HEK293 (cell line): Measurements from ENCODE around the gene CSAD.

Experiments
- CTCF ChIA-PET: fragments of 350-600 bp; formaldehyde crosslinking; extraction: SDS; loops from one replicate; lab custom pipeline; 2021; ENCODE audit warnings: antibody characterized with exemption; lab: Yijun Ruan, JAX
- POLR2A ChIA-PET: fragments of 300-600 bp; formaldehyde crosslinking; extraction: SDS; loops from one replicate; lab custom pipeline; 2020; ENCODE audit warnings: antibody characterized with exemption, inconsistent platforms; lab: Yijun Ruan, JAX
- H3K27ac ChIP-seq: fragments of 200-500 bp; sonication (Bioruptor generic); 2 replicates; pipeline ENCODE4 v1.5.1; 2014; ENCODE audit warnings: low read depth, low read length, control low read depth, inconsistent platforms; ENCODE audit errors: extremely low read depth
- H3K36me3 ChIP-seq, 2 experiments: fragments of 200-500 bp in 1 of 2; sonication (Bioruptor generic) in 1 of 2; 1 replicate in 1 of 2; 2 replicates in 1 of 2; pipeline ENCODE4 v1.5.1; 2014 to 2017; ENCODE audit warnings: inconsistent platforms in 2 of 2, low read length in 2 of 2; ENCODE audit not compliant: control insufficient read depth in 2 of 2, insufficient read depth in 1 of 2
- H3K4me1 ChIP-seq: fragments of 200-500 bp; sonication (Bioruptor generic); 2 replicates; pipeline ENCODE4 v1.5.1; 2014; ENCODE audit warnings: mild to moderate bottlenecking, low read length, inconsistent platforms; ENCODE audit not compliant: control insufficient read depth, insufficient read depth
- H3K4me3 ChIP-seq: 2 replicates; pipeline ENCODE4 v1.5.1; 2011; ENCODE audit warnings: low read depth, mild to moderate bottlenecking, control low read depth, low read length, moderate library complexity
- H3K9me3 ChIP-seq: fragments of 200-500 bp; sonication (Bioruptor generic); 2 replicates; pipeline ENCODE4 v1.5.1; 2014; ENCODE audit warnings: low read depth, low read length, inconsistent platforms; ENCODE audit not compliant: control insufficient read depth, insufficient read depth
- HIC1 ChIP-seq: fragments of 450-650 bp; formaldehyde crosslinking; IDR thresholded peaks from 2 replicates; pipeline ENCODE4 v1.5.1; 2016; ENCODE audit warnings: missing biosample characterization, missing genetic modification characterization
- INSM2 ChIP-seq: fragments of 450-650 bp; formaldehyde crosslinking; IDR thresholded peaks from 2 replicates; pipeline ENCODE4 v1.5.1; 2016; ENCODE audit warnings: missing biosample characterization, missing genetic modification characterization
- PRDM1 ChIP-seq: fragments of 450-650 bp; formaldehyde crosslinking; IDR thresholded peaks from 2 replicates; pipeline ENCODE4; 2016; ENCODE audit warnings: missing biosample characterization, missing genetic modification characterization
- SETDB1 ChIP-seq: IDR thresholded peaks from one replicate; pipeline ENCODE4 v1.6.1; 2017; ENCODE audit warnings: mild to moderate bottlenecking, low read length, moderate library complexity, mixed read lengths; ENCODE audit not compliant: insufficient read length
- ZBTB11 ChIP-seq: fragments of 450-650 bp; formaldehyde crosslinking; conservative IDR thresholded peaks from 2 replicates; pipeline ENCODE4 v1.5.1; 2016; ENCODE audit warnings: low read depth, missing biosample characterization, missing genetic modification characterization
- ZBTB21 ChIP-seq: fragments of 450-650 bp; formaldehyde crosslinking; IDR thresholded peaks from 2 replicates; pipeline ENCODE4 v1.5.1; 2017; ENCODE audit warnings: missing biosample characterization, missing genetic modification characterization
- ZNF10 ChIP-seq: fragments of 450-650 bp; formaldehyde crosslinking; IDR thresholded peaks from 2 replicates; pipeline ENCODE4 v1.5.1; 2017; ENCODE audit warnings: missing biosample characterization, missing genetic modification characterization
- ZNF350 ChIP-seq: fragments of 450-650 bp; formaldehyde crosslinking; IDR thresholded peaks from 2 replicates; pipeline ENCODE4 v1.5.0; 2017; ENCODE audit warnings: missing biosample characterization, mild to moderate bottlenecking, missing genetic modification characterization
- ZNF670 ChIP-seq: fragments of 450-650 bp; formaldehyde crosslinking; IDR thresholded peaks from 2 replicates; pipeline ENCODE4 v1.5.1; 2016; ENCODE audit warnings: missing biosample characterization, missing genetic modification characterization, low read depth
- TF ChIP-seq, protein P1 (sequence below): fragments of 450-650 bp; formaldehyde crosslinking; IDR thresholded peaks from 2 replicates; pipeline ENCODE4 v1.5.1; 2016; ENCODE audit warnings: missing biosample characterization, missing genetic modification characterization
- TF ChIP-seq, protein P2 (sequence below): fragments of 450-650 bp; formaldehyde crosslinking; IDR thresholded peaks from 2 replicates; pipeline ENCODE4 v1.5.1; 2016; ENCODE audit warnings: missing biosample characterization, missing genetic modification characterization
- TF ChIP-seq, protein P3 (sequence below): fragments of 450-650 bp; formaldehyde crosslinking; IDR thresholded peaks from 2 replicates; pipeline ENCODE4 v1.5.1; 2017; ENCODE audit warnings: missing biosample characterization, missing genetic modification characterization
- TF ChIP-seq, protein P4 (sequence below): fragments of 450-650 bp; formaldehyde crosslinking; IDR thresholded peaks from 2 replicates; pipeline ENCODE4 v1.5.1; 2016; ENCODE audit warnings: missing biosample characterization, missing genetic modification characterization

The CSAD gene

GRCh38 chr12:53208435-53208834 lies 27.7 kb upstream of the CSAD start (continued):
- TF ChIP-seq HIC1 (tag by site-specific recombination): no peak
- no peak for TF ChIP-seq SETDB1
- no peak for TF ChIP-seq ZBTB11 (tag by site-specific recombination)
- TF ChIP-seq, all 188 proteins: peak for 0

- ChIA-PET CTCF (interaction anchor here (2.3 to 11.6 kb wide), 2 partner anchors 48 to 62 kb away, joined by 9 to 144 read pairs; partner anchors contain the start of gene ESPL1), POLR2A (interaction anchor here (0.6 to 1.3 kb wide), 2 partner anchors 61 to 87 kb away, joined by 3 to 4 read pairs; no protein-coding TSS in a partner anchor)
- Histone ChIP-seq H3K36me3 (peaks cover 0 to 13% of the 10 kb centered on the region in 2 experiments; a peak in 1 of 3 replicates), H3K4me3 (no peak within 1 kb of the TSS), H3K27ac (no peak within 1 kb of the TSS), H3K4me1 (no peaks in the 10 kb centered on the region), H3K9me3 (no peaks in the 10 kb centered on the region)
- no peak for TF ChIP-seq ZNF10
- TF ChIP-seq, protein P1, sequence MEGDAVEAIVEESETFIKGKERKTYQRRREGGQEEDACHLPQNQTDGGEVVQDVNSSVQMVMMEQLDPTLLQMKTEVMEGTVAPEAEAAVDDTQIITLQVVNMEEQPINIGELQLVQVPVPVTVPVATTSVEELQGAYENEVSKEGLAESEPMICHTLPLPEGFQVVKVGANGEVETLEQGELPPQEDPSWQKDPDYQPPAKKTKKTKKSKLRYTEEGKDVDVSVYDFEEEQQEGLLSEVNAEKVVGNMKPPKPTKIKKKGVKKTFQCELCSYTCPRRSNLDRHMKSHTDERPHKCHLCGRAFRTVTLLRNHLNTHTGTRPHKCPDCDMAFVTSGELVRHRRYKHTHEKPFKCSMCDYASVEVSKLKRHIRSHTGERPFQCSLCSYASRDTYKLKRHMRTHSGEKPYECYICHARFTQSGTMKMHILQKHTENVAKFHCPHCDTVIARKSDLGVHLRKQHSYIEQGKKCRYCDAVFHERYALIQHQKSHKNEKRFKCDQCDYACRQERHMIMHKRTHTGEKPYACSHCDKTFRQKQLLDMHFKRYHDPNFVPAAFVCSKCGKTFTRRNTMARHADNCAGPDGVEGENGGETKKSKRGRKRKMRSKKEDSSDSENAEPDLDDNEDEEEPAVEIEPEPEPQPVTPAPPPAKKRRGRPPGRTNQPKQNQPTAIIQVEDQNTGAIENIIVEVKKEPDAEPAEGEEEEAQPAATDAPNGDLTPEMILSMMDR (tag by site-specific recombination): no peak
These were observed 26.3 kb upstream of the CSAD start, which contains the start of gene ITGB7 for GRCh38 chr12:53207042-53207441. Gene ITGB7 (minus strand): TSS chr12:53207251. CDS start chr12:53200443, 6,808 bp downstream.

- CTCF ChIA-PET: interaction anchor here (0.8 kb wide), 1 partner anchor 141 kb away, joined by 3 read pairs; no protein-coding TSS in a partner anchor
- H3K4me3 ChIP-seq: no peak overlapping the region
- H3K27ac ChIP-seq: no peak overlapping the region
- POLR2A ChIA-PET: interaction anchor here (1.3 kb wide), 1 partner anchor 11 kb away, joined by 3 read pairs; no protein-coding TSS in a partner anchor
- TF ChIP-seq ZNF670 (tag by site-specific recombination): no peak
- peak; percentile 47; the same call in 1 of the 2 replicates for TF ChIP-seq PRDM1 (tag by site-specific recombination)
- TF ChIP-seq, all 188 proteins: peak for 1
- peaks cover 0 to under 1% of the 10 kb centered on the region in 2 experiments; a peak in 1 of 3 replicates for H3K36me3 ChIP-seq
- H3K4me1 ChIP-seq: no peaks in the 10 kb centered on the region
- H3K9me3 ChIP-seq: no peaks in the 10 kb centered on the region
These were observed 25.2 kb upstream of the CSAD start for GRCh38 chr12:53205747-53206419.

DNA sequence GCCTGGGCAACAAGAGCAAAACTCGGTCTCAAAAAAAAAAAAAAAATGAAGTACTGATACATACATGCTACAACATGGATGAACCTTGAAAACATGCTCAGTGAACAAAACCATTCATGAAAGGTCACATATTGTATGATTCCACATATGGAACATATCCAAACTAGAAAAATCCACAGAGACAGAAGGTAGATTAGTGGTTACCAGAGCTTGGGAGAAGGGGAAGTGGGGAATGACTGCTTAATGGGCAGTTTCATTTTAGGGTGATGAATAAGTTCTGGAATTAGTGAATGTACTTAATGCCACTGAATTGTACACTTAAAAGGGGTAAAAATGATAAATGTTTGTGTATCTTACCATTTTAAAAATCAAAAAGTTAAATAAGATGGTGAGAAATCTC lies 23.6 kb upstream of the CSAD start:
- POLR2A ChIA-PET: interaction anchor here (0.7 to 1.3 kb wide), 2 partner anchors 9 to 13 kb away, joined by 3 to 4 read pairs; no protein-coding TSS in a partner anchor
- Histone ChIP-seq H3K36me3 (no peaks in the 10 kb centered on the region), H3K4me3 (no peak overlapping the region), H3K4me1 (no peaks in the 10 kb centered on the region), H3K27ac (no peak overlapping the region), H3K9me3 (no peaks in the 10 kb centered on the region)
- CTCF ChIA-PET: interaction anchor here (0.6 to 1.5 kb wide), 2 partner anchors 9 to 42 kb away, joined by 3 to 4 read pairs; no protein-coding TSS in a partner anchor
- TF ChIP-seq INSM2 (tag by site-specific recombination) (no peak), ZBTB21 (tag by site-specific recombination) (no peak), ZNF350 (tag by site-specific recombination) (no peak)
- TF ChIP-seq, protein P2, sequence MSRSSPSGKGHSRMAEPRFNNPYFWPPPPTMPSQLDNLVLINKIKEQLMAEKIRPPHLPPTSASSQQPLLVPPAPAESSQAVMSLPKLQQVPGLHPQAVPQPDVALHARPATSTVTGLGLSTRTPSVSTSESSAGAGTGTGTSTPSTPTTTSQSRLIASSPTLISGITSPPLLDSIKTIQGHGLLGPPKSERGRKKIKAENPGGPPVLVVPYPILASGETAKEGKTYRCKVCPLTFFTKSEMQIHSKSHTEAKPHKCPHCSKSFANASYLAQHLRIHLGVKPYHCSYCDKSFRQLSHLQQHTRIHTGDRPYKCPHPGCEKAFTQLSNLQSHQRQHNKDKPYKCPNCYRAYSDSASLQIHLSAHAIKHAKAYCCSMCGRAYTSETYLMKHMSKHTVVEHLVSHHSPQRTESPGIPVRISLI: no peak
- TF ChIP-seq, protein P3, sequence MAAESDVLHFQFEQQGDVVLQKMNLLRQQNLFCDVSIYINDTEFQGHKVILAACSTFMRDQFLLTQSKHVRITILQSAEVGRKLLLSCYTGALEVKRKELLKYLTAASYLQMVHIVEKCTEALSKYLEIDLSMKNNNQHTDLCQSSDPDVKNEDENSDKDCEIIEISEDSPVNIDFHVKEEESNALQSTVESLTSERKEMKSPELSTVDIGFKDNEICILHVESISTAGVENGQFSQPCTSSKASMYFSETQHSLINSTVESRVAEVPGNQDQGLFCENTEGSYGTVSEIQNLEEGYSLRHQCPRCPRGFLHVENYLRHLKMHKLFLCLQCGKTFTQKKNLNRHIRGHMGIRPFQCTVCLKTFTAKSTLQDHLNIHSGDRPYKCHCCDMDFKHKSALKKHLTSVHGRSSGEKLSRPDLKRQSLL (tag by site-specific recombination): no peak
- TF ChIP-seq, protein P4, sequence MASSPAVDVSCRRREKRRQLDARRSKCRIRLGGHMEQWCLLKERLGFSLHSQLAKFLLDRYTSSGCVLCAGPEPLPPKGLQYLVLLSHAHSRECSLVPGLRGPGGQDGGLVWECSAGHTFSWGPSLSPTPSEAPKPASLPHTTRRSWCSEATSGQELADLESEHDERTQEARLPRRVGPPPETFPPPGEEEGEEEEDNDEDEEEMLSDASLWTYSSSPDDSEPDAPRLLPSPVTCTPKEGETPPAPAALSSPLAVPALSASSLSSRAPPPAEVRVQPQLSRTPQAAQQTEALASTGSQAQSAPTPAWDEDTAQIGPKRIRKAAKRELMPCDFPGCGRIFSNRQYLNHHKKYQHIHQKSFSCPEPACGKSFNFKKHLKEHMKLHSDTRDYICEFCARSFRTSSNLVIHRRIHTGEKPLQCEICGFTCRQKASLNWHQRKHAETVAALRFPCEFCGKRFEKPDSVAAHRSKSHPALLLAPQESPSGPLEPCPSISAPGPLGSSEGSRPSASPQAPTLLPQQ (tag by site-specific recombination): no peak
